Caco-2 (cell line): Measurements from ENCODE around the gene EMSY. TPM values are rescaled to one million over a fixed set of nuclear protein-coding genes. Genes with fewer than 3 reads are reported as not detected.
A peak's percentile ranks its signal among the peaks of the same experiment; 100 is the strongest.

Experiments used
- BruUV-seq: library from RNA; stranded (reverse); fragments of 400-500 nt; replicated peaks from 2 replicates; lab custom pipeline; 2021; lab: Mats Ljungman, UMichigan
- CTCF ChIA-PET: fragments of 300-600 bp; sonication (Branson Sonifier 250); formaldehyde crosslinking; loops from one replicate; lab custom pipeline; 2022; ENCODE audit warnings: antibody characterized with exemption; lab: Charles Lee
- POLR2A ChIA-PET: fragments of 300-600 bp; sonication (Branson Sonifier 250); formaldehyde crosslinking; loops from one replicate; lab custom pipeline; 2022; ENCODE audit warnings: antibody characterized with exemption; lab: Charles Lee
- DNase-seq, 2 experiments: peaks; one replicate each; pipeline versions ENCODE4 v3.0.0 to v3.0.0-alpha.2; 2020 to 2022
- H3K27me3 ChIP-seq: replicated peaks from 2 replicates; pipeline ENCODE4 v1.6.0; 2011; ENCODE audit warnings: low read length; ENCODE audit not compliant: control insufficient read depth, insufficient read depth
- H3K36me3 ChIP-seq: 2 replicates; pipeline ENCODE4 v1.5.1; 2011; ENCODE audit warnings: low read length; ENCODE audit not compliant: control insufficient read depth, insufficient read depth
- H3K4me1 ChIP-seq: fragments of 250-450 bp; sonication (Bioruptor Pico); 2 replicates; pipeline ENCODE4 v1.5.1; 2020; ENCODE audit warnings: mild to moderate bottlenecking
- H3K4me3 ChIP-seq: 2 replicates; pipeline ENCODE4 v1.5.1; 2011; ENCODE audit warnings: low read depth, mild to moderate bottlenecking, control low read depth, low read length
- H3K9me3 ChIP-seq: fragments of 250-450 bp; sonication (Bioruptor Pico); 2 replicates; pipeline ENCODE4 v1.5.1; 2020; ENCODE audit warnings: mild to moderate bottlenecking, moderate library complexity
- H3K27ac Mint-ChIP-seq: one replicate; pipeline ENCODE4 v1.8.0; 2022; ENCODE audit warnings: mixed read lengths; ENCODE audit not compliant: unreplicated experiment
- H3K27me3 Mint-ChIP-seq: one replicate; pipeline ENCODE4 v1.8.0; 2022; ENCODE audit warnings: mixed read lengths; ENCODE audit not compliant: insufficient read depth, unreplicated experiment
- H3K36me3 Mint-ChIP-seq: one replicate; pipeline ENCODE4 v1.8.0; 2022; ENCODE audit warnings: mild to moderate bottlenecking, mixed read lengths; ENCODE audit not compliant: insufficient read depth, unreplicated experiment
- H3K4me1 Mint-ChIP-seq: one replicate; pipeline ENCODE4 v1.8.0; 2022; ENCODE audit warnings: low read depth, mixed read lengths; ENCODE audit not compliant: unreplicated experiment
- H3K4me3 Mint-ChIP-seq: one replicate; pipeline ENCODE4 v1.8.0; 2022; ENCODE audit warnings: mild to moderate bottlenecking, moderate library complexity, mixed read lengths; ENCODE audit not compliant: unreplicated experiment
- H3K9me3 Mint-ChIP-seq: one replicate; pipeline ENCODE4 v1.8.0; 2022; ENCODE audit warnings: mixed read lengths; ENCODE audit not compliant: unreplicated experiment
- CTCF ChIP-seq, 2 experiments: fragments of 200-600 bp in 1 of 2; IDR thresholded peaks; 1 replicate in 1 of 2; 2 replicates in 1 of 2; pipeline versions ENCODE4 v1.5.1 to v1.8.0; 2011 to 2022; ENCODE audit warnings: antibody characterized with exemption in 1 of 2, control low read depth in 1 of 2, inconsistent platforms in 1 of 2, low read depth in 1 of 2, low read length in 1 of 2, mild to moderate bottlenecking in 1 of 2, moderate library complexity in 1 of 2; ENCODE audit not compliant: insufficient read depth in 1 of 2, severe bottlenecking in 1 of 2, unreplicated experiment in 1 of 2
- intact Hi-C: fragments of 100-400 bp; cut with micrococcal nuclease; formaldehyde crosslinking; loops from one replicate; pipeline ENCODE4 v1.10.0; 2022; ENCODE audit not compliant: unreplicated experiment
- total RNA-seq: library from RNA; stranded (reverse); gene quantifications from 2 replicates; pipeline ENCODE4 v1.2.3, GENCODE V29; 2022

Gene EMSY
- total RNA-seq, 1 experiment from 2014 or later = 43.6 TPM

GRCh38 chr11:76408171-76408965 lies 36.5 kb upstream of the EMSY start:
- intact Hi-C loops = no loop called here
- Mint-ChIP-seq H3K4me1 (no peaks in the 10 kb centered on the region), H3K27ac (no peak overlapping the region), H3K4me3 (no peak overlapping the region), H3K27me3 (peaks cover 6% of the 10 kb centered on the region), H3K9me3 (no peaks in the 10 kb centered on the region), H3K36me3 (no peaks in the 10 kb centered on the region)
- Histone ChIP-seq H3K27me3 (no peaks in the 10 kb centered on the region), H3K4me3 (no peak overlapping the region), H3K9me3 (no peaks in the 10 kb centered on the region), H3K4me1 (no peaks in the 10 kb centered on the region), H3K36me3 (no peaks in the 10 kb centered on the region)
- no peak for DNase-seq
- CTCF ChIA-PET = no interaction called here
- no TSS peak for BruUV-seq
- POLR2A ChIA-PET = interaction anchor here (0.6 kb wide), 1 partner anchor 70 kb away, joined by 3 read pairs; no protein-coding TSS in a partner anchor
- no peak for TF ChIP-seq CTCF (IDR thresholded peaks at IDR 0.05; ENCODE audit: insufficient read depth in 1 of 2, low read depth in 1 of 2, low read length in 1 of 2, severe bottlenecking in 1 of 2, unreplicated experiment in 1 of 2)

GRCh38 chr11:76410851-76411357 lies 33.9 kb upstream of the EMSY start:
- Histone ChIP-seq H3K4me3 (no peak overlapping the region), H3K36me3 (no peaks in the 10 kb centered on the region), H3K4me1 (no peaks in the 10 kb centered on the region), H3K9me3 (no peaks in the 10 kb centered on the region), H3K27me3 (no peaks in the 10 kb centered on the region)
- no peak for TF ChIP-seq CTCF (IDR thresholded peaks at IDR 0.05; ENCODE audit: insufficient read depth in 1 of 2, low read depth in 1 of 2, low read length in 1 of 2, severe bottlenecking in 1 of 2, unreplicated experiment in 1 of 2)
- POLR2A ChIA-PET = no interaction called here
- no TSS peak for BruUV-seq
- CTCF ChIA-PET = interaction anchor here (1.4 kb wide), 1 partner anchor 203 kb away, joined by 4 read pairs; no protein-coding TSS in a partner anchor
- H3K27me3 Mint-ChIP-seq = peaks cover 6% of the 10 kb centered on the region
- H3K4me3 Mint-ChIP-seq = no peak overlapping the region
- no peak for DNase-seq
- intact Hi-C loops = no loop called here
- no peaks in the 10 kb centered on the region for H3K36me3 Mint-ChIP-seq
- H3K4me1 Mint-ChIP-seq = no peaks in the 10 kb centered on the region
- H3K9me3 Mint-ChIP-seq = no peaks in the 10 kb centered on the region
- H3K27ac Mint-ChIP-seq = no peak overlapping the region

GRCh38 chr11:76415073-76415472 lies 29.7 kb upstream of the EMSY start:
- Mint-ChIP-seq H3K27ac (no peak overlapping the region), H3K4me1 (no peaks in the 10 kb centered on the region), H3K36me3 (no peaks in the 10 kb centered on the region), H3K27me3 (peaks cover 11% of the 10 kb centered on the region), H3K9me3 (peaks cover 8% of the 10 kb centered on the region), H3K4me3 (no peak overlapping the region)
- TF ChIP-seq CTCF (IDR thresholded peaks at IDR 0.05; ENCODE audit: insufficient read depth in 1 of 2, low read depth in 1 of 2, low read length in 1 of 2, severe bottlenecking in 1 of 2, unreplicated experiment in 1 of 2) = peak in 1 of 2 experiments; percentile 14
- no peaks in the 10 kb centered on the region for H3K27me3 ChIP-seq
- H3K36me3 ChIP-seq = no peaks in the 10 kb centered on the region
- H3K4me3 ChIP-seq = no peak overlapping the region
- H3K9me3 ChIP-seq = no peaks in the 10 kb centered on the region
- intact Hi-C loops = no loop called here
- CTCF ChIA-PET = no interaction called here
- BruUV-seq = no TSS peak
- POLR2A ChIA-PET = no interaction called here
- H3K4me1 ChIP-seq = no peaks in the 10 kb centered on the region
- DNase-seq = peak in 1 of 2 experiments; percentile 36
